Mesothelial cell of epicardium (in vitro differentiated cells): ENCODE results near the gene DNAL4. TPM values are rescaled to one million over a fixed set of nuclear protein-coding genes. Genes with fewer than 3 reads are reported as not detected.

Source experiments
- DNase-seq, 2 experiments: peaks; one replicate each; pipeline ENCODE4 v3.0.0; 2021; ENCODE audit warnings: low spot score in 2 of 2; ENCODE audit not compliant: unreplicated experiment in 2 of 2
- H3K27ac Mint-ChIP-seq: 2 replicates; pipeline ENCODE4 v1.8.0; 2021; ENCODE audit warnings: mixed read lengths
- H3K27me3 Mint-ChIP-seq: 2 replicates; pipeline ENCODE4 v1.8.0; 2021; ENCODE audit warnings: low read depth, mixed read lengths
- H3K36me3 Mint-ChIP-seq: 2 replicates; pipeline ENCODE4 v1.8.0; 2021; ENCODE audit warnings: mixed read lengths
- H3K4me1 Mint-ChIP-seq: 2 replicates; pipeline ENCODE4 v1.8.0; 2021; ENCODE audit warnings: mixed read lengths
- H3K4me3 Mint-ChIP-seq: 2 replicates; pipeline ENCODE4 v1.8.0; 2021; ENCODE audit warnings: mild to moderate bottlenecking, moderate library complexity, mixed read lengths
- H3K9me3 Mint-ChIP-seq: 2 replicates; pipeline ENCODE4 v1.8.0; 2021; ENCODE audit warnings: mixed read lengths
- total RNA-seq: library from RNA; stranded (reverse); gene quantifications from 3 replicates; pipeline ENCODE4 v1.2.1, GENCODE V29; 2021
- TF ChIP-seq, protein P1 (sequence below): fragments of 200-600 bp; sonication (generic); IDR thresholded peaks from one replicate; pipeline ENCODE4 v1.5.0; 2021; ENCODE audit warnings: antibody characterized with exemption; ENCODE audit not compliant: unreplicated experiment

DNAL4 gene
- total RNA-seq, 1 donor from 2014 or later, result 15.9 TPM

DNA sequence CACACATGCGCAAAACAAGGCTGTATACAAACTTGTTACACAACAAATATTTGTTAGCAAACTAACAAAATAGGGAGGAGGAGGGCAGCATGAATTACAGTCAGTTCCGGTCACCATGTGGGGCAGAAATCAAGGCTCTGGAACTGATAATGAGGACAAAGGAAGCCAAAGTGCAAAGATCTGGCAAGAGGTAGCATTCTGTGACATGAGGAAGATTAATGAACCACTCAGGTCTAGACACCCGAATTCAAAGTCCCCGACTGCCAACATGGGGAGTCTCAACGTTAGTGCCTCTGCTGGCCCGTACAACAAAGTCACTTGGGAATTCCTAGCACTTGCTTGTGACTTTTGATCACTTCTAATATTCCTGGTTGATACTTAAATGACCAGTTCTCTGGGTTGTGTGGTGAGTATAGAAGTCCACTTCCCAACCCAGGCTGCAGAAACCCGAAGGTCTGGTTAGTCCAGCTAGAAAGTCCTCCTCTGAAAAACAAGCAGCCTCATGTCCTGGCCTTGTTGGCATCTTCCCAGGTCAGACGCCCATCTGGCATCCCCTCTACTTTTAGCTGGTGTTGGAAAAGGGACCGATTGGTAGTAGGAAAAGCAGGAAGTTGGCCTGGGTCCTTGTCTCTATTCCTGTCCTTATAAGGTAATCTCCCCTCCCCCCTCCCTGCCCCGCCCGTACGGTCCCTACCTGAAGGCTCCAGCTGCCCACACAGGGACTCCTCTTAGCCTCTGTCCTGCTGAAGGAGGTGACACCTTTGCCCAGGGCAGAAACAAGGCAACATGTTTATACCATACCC lies 39.8 kb downstream of the DNAL4 start:
- TF ChIP-seq, protein P1, sequence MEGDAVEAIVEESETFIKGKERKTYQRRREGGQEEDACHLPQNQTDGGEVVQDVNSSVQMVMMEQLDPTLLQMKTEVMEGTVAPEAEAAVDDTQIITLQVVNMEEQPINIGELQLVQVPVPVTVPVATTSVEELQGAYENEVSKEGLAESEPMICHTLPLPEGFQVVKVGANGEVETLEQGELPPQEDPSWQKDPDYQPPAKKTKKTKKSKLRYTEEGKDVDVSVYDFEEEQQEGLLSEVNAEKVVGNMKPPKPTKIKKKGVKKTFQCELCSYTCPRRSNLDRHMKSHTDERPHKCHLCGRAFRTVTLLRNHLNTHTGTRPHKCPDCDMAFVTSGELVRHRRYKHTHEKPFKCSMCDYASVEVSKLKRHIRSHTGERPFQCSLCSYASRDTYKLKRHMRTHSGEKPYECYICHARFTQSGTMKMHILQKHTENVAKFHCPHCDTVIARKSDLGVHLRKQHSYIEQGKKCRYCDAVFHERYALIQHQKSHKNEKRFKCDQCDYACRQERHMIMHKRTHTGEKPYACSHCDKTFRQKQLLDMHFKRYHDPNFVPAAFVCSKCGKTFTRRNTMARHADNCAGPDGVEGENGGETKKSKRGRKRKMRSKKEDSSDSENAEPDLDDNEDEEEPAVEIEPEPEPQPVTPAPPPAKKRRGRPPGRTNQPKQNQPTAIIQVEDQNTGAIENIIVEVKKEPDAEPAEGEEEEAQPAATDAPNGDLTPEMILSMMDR, result no peak
- H3K27ac Mint-ChIP-seq, result peak overlapping the region; percentile 85
- peaks cover 14% of the 10 kb centered on the region for H3K36me3 Mint-ChIP-seq
- peak overlapping the region; percentile 79 for H3K4me3 Mint-ChIP-seq
- H3K4me1 Mint-ChIP-seq, result peaks cover 29% of the 10 kb centered on the region
- no peaks in the 10 kb centered on the region for H3K27me3 Mint-ChIP-seq
- DNase-seq, result no peak
- H3K9me3 Mint-ChIP-seq, result no peaks in the 10 kb centered on the region

DNA sequence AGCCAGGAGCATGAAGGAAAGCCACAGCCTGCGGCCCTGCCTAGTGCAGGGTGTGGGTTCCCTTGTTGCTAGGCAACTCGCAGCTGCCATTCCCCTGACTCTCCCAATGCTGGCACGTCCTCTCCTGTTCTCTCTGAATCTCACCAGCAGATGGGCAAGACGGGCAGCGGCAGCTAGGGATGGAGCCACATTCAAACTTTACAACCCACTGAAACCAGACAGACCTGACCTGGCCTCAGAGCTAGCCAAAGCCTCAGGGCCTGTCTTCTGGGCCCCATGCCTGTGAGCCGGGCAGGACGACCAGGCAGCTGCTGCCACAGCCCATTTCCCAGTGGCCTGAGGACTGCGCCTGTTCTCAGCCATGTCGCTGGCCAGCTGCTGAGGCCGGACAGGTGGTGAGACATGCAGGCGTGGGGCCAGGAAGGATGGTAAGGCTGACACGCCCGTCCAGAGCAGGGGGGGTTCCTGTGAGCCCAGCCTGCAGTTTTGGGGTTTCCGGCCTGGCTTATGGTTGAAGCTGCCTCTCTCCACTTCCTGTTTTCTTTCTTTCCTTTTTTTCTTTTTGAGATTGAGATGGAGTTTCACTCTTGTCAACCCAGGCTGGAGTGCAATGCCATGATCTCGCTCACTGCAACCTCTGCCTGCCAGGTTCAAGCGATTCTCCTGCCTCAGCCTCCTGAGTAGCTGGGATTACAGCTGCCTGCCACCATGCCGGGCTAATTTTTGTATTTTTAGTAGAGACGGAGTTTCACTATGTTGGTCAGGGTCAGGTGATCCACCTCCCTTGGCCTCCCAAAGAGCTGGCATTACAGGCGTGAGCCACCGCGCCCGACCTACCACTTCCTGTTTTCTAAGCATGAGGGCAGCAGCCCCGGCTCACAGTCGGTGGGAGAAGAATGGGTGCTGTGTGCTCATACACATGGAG lies 42.3 kb downstream of the DNAL4 start:
- Mint-ChIP-seq H3K4me1 (peaks cover 19% of the 10 kb centered on the region), H3K4me3 (no peak overlapping the region), H3K9me3 (no peaks in the 10 kb centered on the region), H3K27me3 (no peaks in the 10 kb centered on the region), H3K36me3 (peaks cover 21% of the 10 kb centered on the region), H3K27ac (no peak overlapping the region)
- TF ChIP-seq, protein P1, result no peak
- no peak for DNase-seq

DNA sequence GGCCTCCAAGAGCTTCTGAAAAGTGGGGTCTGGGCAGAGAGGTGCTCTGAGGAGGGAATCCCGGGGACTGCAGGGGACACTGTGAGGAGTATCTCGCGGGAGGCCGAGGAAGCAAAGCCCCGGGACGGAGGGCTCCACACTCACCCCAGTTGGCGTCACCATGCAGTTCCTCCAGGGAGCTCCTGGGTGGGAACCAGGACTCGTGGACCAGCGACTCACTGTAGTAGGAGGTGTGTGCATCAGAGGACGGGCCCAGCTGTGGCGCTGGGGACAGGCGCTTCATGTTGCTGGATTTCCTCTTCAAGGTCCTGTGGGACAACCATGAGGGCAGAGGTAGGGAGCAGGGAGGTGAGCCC lies 42.9 kb downstream of the DNAL4 start:
- H3K4me1 Mint-ChIP-seq, result peaks cover 15% of the 10 kb centered on the region
- no peak overlapping the region for H3K27ac Mint-ChIP-seq
- H3K36me3 Mint-ChIP-seq, result peaks cover 21% of the 10 kb centered on the region
- TF ChIP-seq, protein P1, result no peak
- DNase-seq, result no peak
- no peak overlapping the region for H3K4me3 Mint-ChIP-seq
- H3K27me3 Mint-ChIP-seq, result no peaks in the 10 kb centered on the region
- H3K9me3 Mint-ChIP-seq, result no peaks in the 10 kb centered on the region

DNA sequence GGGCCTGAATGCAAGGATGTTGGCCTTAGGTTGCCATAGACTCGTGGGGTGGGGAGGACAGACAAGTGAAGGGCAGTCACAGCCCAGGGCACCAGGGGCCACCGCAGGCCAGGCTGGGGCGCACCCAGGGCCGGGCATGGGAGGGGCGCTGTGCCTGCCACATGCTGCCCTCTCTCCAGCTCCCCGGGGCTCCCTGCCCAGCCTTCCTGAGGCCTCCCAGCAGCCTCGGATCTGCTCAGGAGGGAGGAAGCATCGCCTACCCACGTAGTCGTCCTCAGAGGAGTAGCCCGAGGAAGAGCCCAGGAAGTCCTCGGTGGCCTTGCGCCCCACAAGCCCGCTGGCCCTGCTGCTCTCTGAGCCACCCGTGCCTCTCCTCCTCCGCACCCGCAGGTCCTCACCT lies 43.3 kb downstream of the DNAL4 start:
- Mint-ChIP-seq H3K27ac (no peak overlapping the region), H3K4me1 (peaks cover 15% of the 10 kb centered on the region), H3K4me3 (no peak overlapping the region), H3K9me3 (no peaks in the 10 kb centered on the region), H3K36me3 (peaks cover 21% of the 10 kb centered on the region), H3K27me3 (no peaks in the 10 kb centered on the region)
- DNase-seq, result no peak
- TF ChIP-seq, protein P1, result no peak

DNA sequence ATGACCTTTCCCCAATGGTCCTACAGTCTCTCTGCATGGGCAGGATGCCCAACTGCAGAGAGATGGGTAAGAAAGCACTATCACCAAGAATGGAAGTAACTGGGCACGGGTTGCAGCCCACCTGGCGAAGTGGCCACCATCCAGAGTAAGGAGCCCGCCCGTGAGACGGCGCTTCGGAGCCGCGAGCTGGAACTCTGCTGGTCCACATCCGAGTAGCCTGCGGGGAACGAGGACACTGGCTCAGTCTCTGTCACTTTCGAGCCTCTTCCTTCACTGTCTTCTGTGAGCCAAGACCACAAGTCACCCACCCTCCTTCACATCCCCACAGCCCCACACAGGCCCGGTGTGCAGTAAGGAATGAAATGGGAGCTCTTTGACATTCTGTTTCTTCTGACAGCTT lies 43.8 kb downstream of the DNAL4 start:
- no peak overlapping the region for H3K4me3 Mint-ChIP-seq

More for the DNA sequence above, 43.8 kb downstream of the DNAL4 start:
- Mint-ChIP-seq H3K36me3 (peaks cover 23% of the 10 kb centered on the region), H3K27me3 (no peaks in the 10 kb centered on the region), H3K27ac (no peak overlapping the region), H3K9me3 (no peaks in the 10 kb centered on the region), H3K4me1 (peaks cover 14% of the 10 kb centered on the region)
- no peak for DNase-seq
- TF ChIP-seq, protein P1, result no peak
